Vagina (tissue), 2 donors: ENCODE results near the gene ROR2. TPM values are rescaled to one million over a fixed set of nuclear protein-coding genes. Genes with fewer than 3 reads are reported as not detected.

Experiments used
- DNase-seq, 2 donors: peaks; one replicate each; pipeline ENCODE4 v3.0.0-alpha.2; 2017; ENCODE audit errors: extremely low spot score in 2 of 2
- H3K27ac ChIP-seq: fragments of 200-600 bp; sonication (generic); one replicate; pipeline ENCODE4 v1.5.1; 2019
- H3K27me3 ChIP-seq: fragments of 200-600 bp; sonication (generic); one replicate; pipeline ENCODE4 v1.5.1; 2019
- H3K36me3 ChIP-seq, 2 donors: fragments of 200-600 bp; sonication (generic); one replicate each; pipeline ENCODE4 v1.5.1; 2017 to 2019
- H3K4me1 ChIP-seq: fragments of 200-600 bp; sonication (generic); one replicate; pipeline ENCODE4 v1.5.1; 2019
- H3K4me3 ChIP-seq, 2 donors: fragments of 200-600 bp; sonication (generic); 1 replicate in 1 of 2; 2 replicates in 1 of 2; pipeline ENCODE4 v1.5.1; 2016 to 2019
- H3K9me3 ChIP-seq: fragments of 200-600 bp; sonication (generic); one replicate; pipeline ENCODE4 v1.5.1; 2019
- POLR2A ChIP-seq, 2 donors: fragments of 450-650 bp; IDR thresholded peaks; one replicate each; pipeline ENCODE4 v1.6.1; 2017; ENCODE audit warnings: antibody characterized with exemption in 2 of 2, mild to moderate bottlenecking in 2 of 2, moderate library complexity in 2 of 2
- POLR2AphosphoS5 ChIP-seq, 2 donors: sonication (generic); formaldehyde crosslinking; IDR thresholded peaks; one replicate each; pipeline ENCODE4 v1.9.0; 2017; ENCODE audit warnings: antibody characterized with exemption in 2 of 2, mild to moderate bottlenecking in 2 of 2, low read depth in 1 of 2; ENCODE audit not compliant: insufficient read depth in 1 of 2
- intact Hi-C: fragments of 100-400 bp; cut with DNase I; formaldehyde crosslinking; loops from one replicate; pipeline ENCODE4 v1.15.1; 2023
- total RNA-seq: library from RNA; depleted of rRNA; stranded (reverse); fragments of >200 nt; gene quantifications from one replicate; pipeline ENCODE4 v1.2.3, GENCODE V29; 2016
- TF ChIP-seq, protein P1 (sequence below), 3 experiments: fragments of 450-650 bp in 2 of 3; fragments of 200-600 bp in 1 of 3; sonication (generic) in 1 of 3; IDR thresholded peaks; one replicate each; pipeline ENCODE4 v1.5.1; 2017 to 2019; ENCODE audit warnings: antibody characterized with exemption in 3 of 3, mild to moderate bottlenecking in 2 of 3, moderate library complexity in 2 of 3

The ROR2 gene
- total RNA-seq, 1 donor from 2014 or later: 22.3 TPM

DNA sequence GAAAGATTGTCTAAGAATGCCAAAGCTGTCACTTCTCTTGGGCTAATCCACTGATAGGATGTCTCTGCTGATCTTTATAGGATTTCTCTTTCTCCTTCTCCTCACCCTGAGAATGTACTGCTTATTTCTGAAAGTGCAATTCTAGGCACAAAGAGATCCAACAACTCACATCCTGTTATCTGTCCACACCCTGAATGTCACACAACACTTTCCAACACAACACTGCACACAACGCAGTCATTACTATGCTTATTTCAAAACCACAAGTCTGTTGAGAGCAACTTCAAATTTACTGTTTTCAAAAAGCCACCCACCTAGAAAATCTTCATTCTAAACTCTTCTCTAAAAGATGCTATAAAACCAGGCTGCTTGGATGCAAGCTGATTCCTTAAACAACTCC is 215.0 kb downstream of the ROR2 start:
- Histone ChIP-seq H3K4me3 (no peak overlapping the region), H3K9me3 (no peaks in the 10 kb centered on the region), H3K4me1 (peaks cover 10% of the 10 kb centered on the region), H3K27ac (peak overlapping the region; percentile 43), H3K36me3 (no peaks in the 10 kb centered on the region), H3K27me3 (no peaks in the 10 kb centered on the region)
- TF ChIP-seq POLR2AphosphoS5 (IDR thresholded peaks at IDR 0.05; ENCODE audit: insufficient read depth in 1 of 2, low read depth in 1 of 2): no peak
- no peak for TF ChIP-seq POLR2A (IDR thresholded peaks at IDR 0.05)
- TF ChIP-seq, protein P1, sequence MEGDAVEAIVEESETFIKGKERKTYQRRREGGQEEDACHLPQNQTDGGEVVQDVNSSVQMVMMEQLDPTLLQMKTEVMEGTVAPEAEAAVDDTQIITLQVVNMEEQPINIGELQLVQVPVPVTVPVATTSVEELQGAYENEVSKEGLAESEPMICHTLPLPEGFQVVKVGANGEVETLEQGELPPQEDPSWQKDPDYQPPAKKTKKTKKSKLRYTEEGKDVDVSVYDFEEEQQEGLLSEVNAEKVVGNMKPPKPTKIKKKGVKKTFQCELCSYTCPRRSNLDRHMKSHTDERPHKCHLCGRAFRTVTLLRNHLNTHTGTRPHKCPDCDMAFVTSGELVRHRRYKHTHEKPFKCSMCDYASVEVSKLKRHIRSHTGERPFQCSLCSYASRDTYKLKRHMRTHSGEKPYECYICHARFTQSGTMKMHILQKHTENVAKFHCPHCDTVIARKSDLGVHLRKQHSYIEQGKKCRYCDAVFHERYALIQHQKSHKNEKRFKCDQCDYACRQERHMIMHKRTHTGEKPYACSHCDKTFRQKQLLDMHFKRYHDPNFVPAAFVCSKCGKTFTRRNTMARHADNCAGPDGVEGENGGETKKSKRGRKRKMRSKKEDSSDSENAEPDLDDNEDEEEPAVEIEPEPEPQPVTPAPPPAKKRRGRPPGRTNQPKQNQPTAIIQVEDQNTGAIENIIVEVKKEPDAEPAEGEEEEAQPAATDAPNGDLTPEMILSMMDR (IDR thresholded peaks at IDR 0.05): no peak
- intact Hi-C loops: no loop called here
- no peak for DNase-seq

DNA sequence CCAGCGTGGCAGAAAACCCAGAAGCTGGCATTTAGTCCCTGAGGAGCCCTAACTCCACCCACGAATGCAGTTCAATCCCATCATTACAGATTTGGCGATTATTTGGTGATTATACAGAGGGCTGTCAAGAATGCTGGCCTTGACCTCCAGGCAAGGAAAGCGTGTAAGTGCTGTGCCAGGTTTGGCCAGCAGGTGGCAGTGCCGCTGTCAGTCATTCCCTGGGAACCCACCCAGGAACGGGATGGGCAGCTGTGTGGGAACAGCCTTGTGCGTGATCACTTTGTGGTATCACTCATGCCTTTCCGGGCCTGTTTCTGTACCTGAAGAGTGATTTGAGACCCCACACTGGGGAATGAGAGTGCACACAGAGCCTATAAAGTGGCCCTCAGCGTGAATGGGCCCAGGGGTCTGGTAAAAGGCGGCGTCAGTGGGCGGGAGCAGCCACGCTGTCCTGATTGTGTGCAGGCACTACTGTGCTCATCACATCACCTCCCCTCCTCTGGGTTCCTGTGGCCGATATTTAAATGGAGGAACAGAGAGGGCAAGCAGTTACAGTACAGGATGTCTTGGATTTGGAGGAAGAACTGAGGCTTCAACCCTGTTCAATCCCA is 215.6 kb downstream of the ROR2 start:
- intact Hi-C loops: no loop called here
- Histone ChIP-seq H3K36me3 (no peaks in the 10 kb centered on the region), H3K4me3 (no peak overlapping the region), H3K27ac (peak overlapping the region; percentile 43), H3K27me3 (no peaks in the 10 kb centered on the region), H3K9me3 (no peaks in the 10 kb centered on the region), H3K4me1 (peaks cover 15% of the 10 kb centered on the region)
- TF ChIP-seq POLR2AphosphoS5 (IDR thresholded peaks at IDR 0.05; ENCODE audit: insufficient read depth in 1 of 2, low read depth in 1 of 2) (peak in 1 of 2 donors; percentile 38), POLR2A (IDR thresholded peaks at IDR 0.05) (no peak)
- TF ChIP-seq, protein P1 (IDR thresholded peaks at IDR 0.05): peak; percentile 59 to 92 (median 87)
- no peak for DNase-seq

- no peaks in the 10 kb centered on the region for H3K27me3 ChIP-seq
- TF ChIP-seq POLR2AphosphoS5 (IDR thresholded peaks at IDR 0.05; ENCODE audit: insufficient read depth in 1 of 2, low read depth in 1 of 2) (no peak), POLR2A (IDR thresholded peaks at IDR 0.05) (no peak)
- TF ChIP-seq, protein P1 (IDR thresholded peaks at IDR 0.05): no peak
- H3K9me3 ChIP-seq: no peaks in the 10 kb centered on the region
- H3K4me1 ChIP-seq: peaks cover 20% of the 10 kb centered on the region
- H3K4me3 ChIP-seq: no peak overlapping the region
- no peak overlapping the region for H3K27ac ChIP-seq
- DNase-seq: no peak
- H3K36me3 ChIP-seq: no peaks in the 10 kb centered on the region
- intact Hi-C loops: no loop called here
Measured at GRCh38 chr9:91733006-91733624, 216.9 kb downstream of the ROR2 start.

DNA sequence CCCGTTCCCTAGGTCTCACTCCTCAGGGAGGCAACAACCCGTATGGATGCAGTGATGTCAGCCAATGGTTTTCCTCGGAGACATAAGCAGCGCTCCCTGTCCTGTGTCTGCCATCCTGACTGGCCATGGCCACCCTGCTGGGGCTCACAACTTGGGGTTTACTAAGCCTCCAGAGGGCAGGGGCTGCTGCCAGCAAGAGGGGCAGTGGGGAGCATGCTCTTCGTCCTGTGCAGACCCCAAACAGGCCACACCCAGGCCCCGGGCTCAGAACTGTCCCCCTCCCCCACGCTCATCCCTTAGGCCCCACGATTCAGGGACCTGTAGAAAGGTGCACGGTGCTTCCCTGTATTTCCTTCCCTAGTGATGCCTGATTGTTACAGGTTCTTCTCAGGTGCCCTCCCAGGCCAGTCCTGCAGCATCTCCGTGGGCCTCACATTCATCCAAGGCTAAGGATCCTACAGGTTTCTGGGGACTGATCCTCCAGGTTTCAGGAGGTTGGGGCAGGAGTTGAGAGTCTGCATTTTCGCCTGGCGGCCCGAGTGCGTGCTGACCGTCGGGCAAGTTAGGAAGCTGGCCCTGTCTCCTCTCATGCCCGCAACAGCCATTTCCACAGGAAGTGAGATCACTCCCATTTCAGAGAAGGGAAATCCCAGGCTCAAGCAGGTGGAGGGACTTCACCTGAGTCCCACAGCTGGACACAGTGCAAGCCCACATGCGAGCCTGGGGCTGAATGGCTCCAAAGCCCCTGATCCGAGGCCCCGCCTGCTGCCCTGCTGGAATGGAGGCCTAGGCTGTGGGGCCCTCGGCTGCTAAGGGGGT is 217.6 kb downstream of the ROR2 start:
- H3K27ac ChIP-seq: no peak overlapping the region
- no peak for DNase-seq
- intact Hi-C loops: no loop called here
- peaks cover 20% of the 10 kb centered on the region for H3K4me1 ChIP-seq
- no peak for TF ChIP-seq POLR2AphosphoS5 (IDR thresholded peaks at IDR 0.05; ENCODE audit: insufficient read depth in 1 of 2, low read depth in 1 of 2)
- TF ChIP-seq, protein P1 (IDR thresholded peaks at IDR 0.05): no peak
- no peak for TF ChIP-seq POLR2A (IDR thresholded peaks at IDR 0.05)
- H3K4me3 ChIP-seq: no peak overlapping the region
- H3K36me3 ChIP-seq: no peaks in the 10 kb centered on the region
- H3K27me3 ChIP-seq: no peaks in the 10 kb centered on the region
- no peaks in the 10 kb centered on the region for H3K9me3 ChIP-seq
